HG03432 (cell line): ENCODE measurements around the gene YBX3.

ENCODE experiments used
- ATAC-seq: cut with Tn5 transposase; IDR thresholded peaks from one replicate; pipeline ENCODE4 v1.9.1; 2021; ENCODE audit warnings: mild to moderate bottlenecking, moderate library complexity; ENCODE audit not compliant: unreplicated experiment

YBX3 gene

GRCh38 chr12:10672231-10672868 lies 50.8 kb downstream of the YBX3 start:
- no peak for ATAC-seq

- no peak for ATAC-seq
Measured at GRCh38 chr12:10669533-10669932, 53.6 kb downstream of the YBX3 start.

- no peak for ATAC-seq
Measured at GRCh38 chr12:10668526-10668925, 54.6 kb downstream of the YBX3 start.

DNA sequence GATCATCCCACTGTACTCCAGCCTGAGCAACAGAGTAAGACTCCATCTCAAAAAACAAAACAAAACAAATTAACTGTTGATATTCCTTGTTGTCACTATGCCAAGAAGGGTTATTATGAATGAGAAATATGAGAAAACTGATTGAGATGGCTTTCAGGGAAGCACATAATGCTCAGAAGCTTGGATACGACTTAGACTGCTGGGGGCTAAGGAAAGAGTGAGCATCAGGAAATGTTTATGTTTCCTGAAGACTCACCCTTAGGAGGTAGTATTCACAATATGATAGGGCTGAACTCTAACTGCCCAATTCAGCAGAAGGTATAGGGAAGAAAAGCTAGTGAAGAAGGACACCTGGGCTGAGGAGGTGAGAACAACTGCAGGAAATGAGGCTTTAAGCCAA lies 55.5 kb downstream of the YBX3 start:
- no peak for ATAC-seq

- no peak for ATAC-seq
Measured at GRCh38 chr12:10664499-10664898, 58.6 kb downstream of the YBX3 start.

- ATAC-seq, result no peak
Measured at GRCh38 chr12:10663869-10664268, 59.3 kb downstream of the YBX3 start.

- no peak for ATAC-seq
Measured at GRCh38 chr12:10661338-10661737, 61.8 kb downstream of the YBX3 start.

DNA sequence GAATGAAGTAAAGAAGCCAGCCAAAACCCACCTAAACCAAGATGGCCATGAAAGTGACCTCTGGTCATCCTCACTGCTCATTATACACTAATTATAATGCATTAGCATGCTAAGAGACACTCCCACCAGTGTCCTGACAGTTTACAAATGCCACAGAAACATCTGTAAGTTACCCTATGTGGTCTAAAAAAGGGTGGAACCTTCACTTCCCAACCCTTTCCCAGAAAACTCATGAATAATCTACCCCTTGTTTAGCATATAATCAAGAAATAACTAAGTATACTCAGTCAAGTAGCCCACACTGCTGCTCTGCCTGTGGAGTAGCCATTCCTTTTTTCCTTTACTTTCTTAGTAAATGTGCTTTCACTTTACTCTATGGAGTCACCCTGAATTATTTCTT lies 69.1 kb downstream of the YBX3 start:
- ATAC-seq, result no peak

- ATAC-seq, result no peak
Measured at GRCh38 chr12:10652192-10652591, 70.9 kb downstream of the YBX3 start.
